ENCODE measurements around the gene CADM3.

GRCh38 chr1:159162516-159163265, 8.7 kb upstream of the CADM3 start:
- TF ChIP-seq EP300 (IDR thresholded peaks at IDR 0.05) (no peak), CTCF (IDR thresholded peaks at IDR 0.05) (no peak), POLR2A (IDR thresholded peaks at IDR 0.05) (no peak)

All from tibial nerve (tissue), 4 donors.